Measurements from ENCODE around the gene ULK1.
"Not testable (repeated sequence)": the region's sequence is repeated elsewhere in the genome, so short reads cannot be mapped to it uniquely, and the experiment has no call there.

ULK1 gene

DNA sequence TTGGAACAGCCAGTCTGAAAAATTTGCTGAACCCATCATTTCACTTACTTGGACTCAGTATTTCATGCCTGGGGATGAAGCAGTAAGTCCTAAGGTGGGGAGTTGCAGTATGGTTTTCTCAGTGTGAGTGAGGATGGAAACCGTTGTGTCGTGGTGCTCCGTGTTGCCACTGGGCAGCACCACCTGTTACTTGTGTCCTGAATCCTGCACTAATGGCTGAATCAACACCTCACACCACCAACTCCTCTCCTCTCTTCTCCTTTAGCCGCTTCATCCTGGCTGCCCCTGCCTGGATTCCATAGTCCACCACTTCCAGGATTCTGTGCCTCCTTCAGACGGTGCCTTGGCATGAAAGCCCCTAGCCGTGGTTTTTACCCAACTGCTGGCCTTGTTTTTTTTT is 52.3 kb downstream of the ULK1 start:
- DNase-seq, result no peak

DNA sequence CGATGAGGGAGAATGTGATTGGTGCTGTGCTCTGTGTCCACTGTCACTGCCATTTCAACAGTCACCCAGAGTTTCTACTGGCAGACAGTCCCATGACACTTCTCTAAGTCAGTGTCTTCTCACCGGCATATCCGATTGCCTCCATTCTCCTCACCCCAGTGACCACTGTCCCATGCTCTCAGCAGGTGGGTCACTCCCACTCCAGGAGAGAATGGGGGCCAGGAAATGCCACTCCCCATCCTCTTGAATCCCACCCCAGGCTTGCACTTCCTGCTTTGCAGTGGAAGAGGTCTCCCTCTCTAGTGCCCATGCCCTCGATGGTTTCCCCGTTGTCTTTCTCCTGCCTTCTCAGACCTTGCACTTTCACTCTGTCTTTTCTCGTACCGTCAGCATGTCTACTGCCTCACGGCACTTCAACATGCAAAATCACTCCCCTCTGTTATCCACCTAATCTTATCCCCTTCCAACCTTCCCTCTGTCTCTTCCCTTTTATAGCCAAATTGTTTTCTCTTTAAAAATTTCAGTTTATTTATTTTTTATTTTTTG is 53.1 kb downstream of the ULK1 start:
- DNase-seq, result no peak

DNA sequence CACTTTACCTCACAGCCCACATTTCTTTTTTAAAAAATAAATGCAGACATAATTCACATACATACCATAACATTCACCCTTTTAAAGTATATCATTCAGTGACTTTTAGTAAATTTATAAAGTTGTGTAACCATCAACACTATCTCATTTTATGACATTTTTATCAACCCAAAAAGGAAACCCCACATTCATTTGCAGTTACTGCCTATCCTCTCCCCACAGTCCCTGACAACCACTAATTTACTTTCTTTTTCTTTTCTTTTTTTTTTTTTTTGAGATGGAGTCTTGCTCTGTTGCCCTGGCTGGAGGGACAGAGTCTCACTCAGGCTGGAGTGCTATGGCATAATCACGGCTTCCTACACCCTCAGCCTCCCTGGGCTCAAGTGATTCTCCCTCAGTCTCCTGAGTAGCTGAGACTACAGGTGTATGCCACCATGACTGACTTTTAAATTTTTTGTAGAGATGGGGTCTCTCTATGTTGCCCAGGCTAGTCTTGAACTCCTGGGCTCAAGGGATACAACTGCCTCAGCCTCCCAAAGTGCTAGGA is 53.8 kb downstream of the ULK1 start:
- DNase-seq, result no peak

DNA sequence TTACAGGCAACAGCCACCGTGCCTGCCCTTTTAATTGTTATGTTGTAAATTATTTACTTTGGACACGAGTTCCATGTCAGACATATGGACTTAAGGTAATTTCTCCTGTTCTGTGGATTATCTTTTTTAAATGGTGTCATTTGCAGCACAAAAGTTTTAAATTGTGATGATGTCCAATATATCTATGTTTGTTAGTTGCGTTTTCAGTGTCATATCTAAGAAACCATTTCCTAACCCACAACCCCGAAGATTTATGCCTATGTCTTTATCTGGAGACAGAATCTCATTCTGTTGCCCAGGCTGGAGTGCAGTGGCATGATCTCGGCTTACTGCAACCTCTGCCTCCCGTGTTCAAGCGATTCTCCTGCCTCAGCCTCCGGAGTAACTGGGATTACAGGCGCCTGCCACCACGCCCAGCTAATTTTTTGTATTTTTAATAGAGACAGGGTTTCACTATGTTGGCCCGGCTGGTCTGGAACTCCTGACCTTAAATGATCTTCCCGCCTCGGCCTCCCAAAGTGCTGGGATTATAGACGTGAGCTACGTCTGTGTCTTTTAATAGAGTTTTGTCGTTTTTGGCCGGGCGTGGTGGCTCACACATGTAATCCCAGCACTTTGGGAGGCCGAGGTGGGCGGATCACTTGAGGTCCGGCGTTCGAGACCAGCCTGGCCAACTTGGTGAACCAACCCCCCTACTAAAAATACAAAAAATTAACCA is 54.5 kb downstream of the ULK1 start:
- DNase-seq, result not testable (repeated sequence)

DNA sequence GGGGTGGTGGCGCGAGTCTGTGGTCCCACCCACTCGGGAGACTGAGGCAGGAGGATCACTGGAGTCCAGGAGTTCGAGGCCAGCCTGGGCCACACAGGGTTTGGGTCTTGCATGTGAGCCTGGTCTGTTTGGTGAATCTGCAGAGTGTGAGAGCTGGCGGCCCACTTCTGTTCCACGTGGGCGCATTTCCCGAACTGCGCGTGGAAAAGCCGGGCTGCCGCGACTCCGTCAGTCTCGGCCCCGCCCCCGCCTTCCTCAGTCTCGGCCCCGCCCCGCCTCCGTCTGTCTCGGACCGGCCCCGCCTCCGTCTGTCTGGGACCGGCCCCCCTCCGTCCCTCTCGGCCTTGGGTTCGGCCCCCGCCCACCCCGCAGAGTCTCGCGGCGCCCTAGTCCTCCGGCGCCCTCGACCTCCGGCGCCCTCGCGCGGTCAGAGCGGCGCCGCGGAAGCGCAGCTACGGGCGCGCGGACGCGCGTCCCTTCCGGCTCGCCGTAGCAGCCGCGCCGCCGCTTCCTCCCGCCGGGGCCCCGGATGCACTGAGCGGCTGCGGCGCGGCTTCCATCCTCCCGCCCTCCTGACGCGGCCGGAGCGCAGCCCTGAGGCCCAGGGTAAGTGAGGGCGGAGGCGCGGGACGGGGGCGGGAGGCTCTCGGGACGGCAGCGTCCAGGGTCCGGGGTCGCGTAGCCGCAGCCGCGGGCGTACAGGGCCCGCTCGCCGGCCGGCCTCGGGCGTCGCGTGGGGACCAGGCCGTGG is 55.2 kb downstream of the ULK1 start, which contains the start of gene EP400:
Gene EP400 (plus strand): TSS at position 512 of the 751 bp plus-strand sequence. CDS start 10,678 bp downstream, outside the sequence.
- peak; percentile 91 for DNase-seq

DNA sequence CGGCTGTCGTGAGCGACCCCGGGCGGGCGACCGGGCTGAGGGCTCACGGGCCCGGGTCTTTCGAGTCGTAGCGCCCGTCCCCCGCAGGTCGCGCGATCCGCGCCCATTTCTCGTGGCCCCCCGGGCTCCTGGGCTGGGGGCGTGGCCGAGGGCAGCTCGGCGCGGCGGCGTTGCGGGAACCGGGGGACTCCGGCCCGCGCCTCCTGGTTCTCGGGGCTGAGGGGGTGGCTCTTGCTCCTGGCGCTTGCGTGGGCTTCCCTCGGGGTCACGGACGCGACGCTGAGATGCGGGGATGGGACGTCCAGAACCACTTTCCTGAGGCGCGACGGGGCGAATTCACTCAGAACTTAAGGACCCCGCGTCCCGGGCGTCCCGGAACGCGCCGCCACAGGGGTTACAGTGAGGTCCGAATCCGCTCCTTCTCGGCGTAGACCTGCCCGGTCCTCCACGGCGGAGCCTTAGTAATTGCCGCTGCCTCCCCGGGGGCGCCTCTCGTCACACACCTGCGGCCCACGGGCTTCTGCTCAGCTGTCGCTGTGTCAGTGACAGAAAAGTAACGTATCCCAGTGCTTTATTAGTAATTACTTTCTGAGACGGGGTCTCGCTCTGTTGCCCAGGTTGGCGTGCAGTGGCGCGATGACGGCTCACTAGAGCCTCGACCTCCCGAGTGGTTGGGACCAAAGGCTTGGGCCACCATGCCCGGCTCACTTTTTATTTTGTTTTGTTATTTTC is 55.9 kb downstream of the ULK1 start:
- DNase-seq, result no peak

DNA sequence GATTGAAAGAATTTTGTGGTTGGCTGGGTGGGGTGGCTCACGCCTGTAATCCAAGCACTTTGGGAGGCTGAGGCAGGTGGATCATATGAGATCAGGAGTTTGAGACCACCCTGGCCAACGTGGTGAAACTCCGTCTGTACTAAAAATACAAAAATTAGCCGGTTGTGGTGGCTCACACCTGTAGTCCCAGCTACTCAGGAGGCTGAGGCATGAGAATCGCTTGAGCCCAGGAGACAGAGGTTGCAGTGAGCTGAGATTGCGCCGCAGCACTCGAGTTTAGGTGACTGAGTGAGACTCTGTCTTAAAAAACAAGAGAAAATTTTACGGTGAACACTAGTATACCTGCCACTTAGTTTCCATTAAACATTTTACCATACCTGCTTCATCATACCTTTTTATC is 59.4 kb downstream of the ULK1 start:
- DNase-seq, result not testable (repeated sequence)

DNA sequence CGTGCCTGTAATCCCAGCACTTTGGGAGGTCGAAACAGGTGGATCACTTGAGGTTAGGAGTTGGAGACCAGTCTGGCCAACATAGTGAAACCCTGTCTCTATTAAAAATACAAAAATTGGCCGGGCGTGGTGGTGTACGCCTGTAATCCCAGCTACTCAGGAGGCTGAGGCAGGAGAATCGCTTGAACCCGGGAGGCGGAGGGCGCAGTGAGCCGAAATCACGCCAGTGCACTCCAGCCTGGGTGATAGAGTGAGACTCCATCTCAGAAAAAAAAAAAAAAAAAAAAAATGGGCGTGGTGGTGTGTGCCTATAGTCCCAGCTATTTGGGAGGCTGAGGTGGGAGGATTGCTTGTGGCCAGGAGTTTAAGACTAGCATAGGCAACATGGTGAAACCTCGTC is 60.0 kb downstream of the ULK1 start:
- not testable (repeated sequence) for DNase-seq

DNA sequence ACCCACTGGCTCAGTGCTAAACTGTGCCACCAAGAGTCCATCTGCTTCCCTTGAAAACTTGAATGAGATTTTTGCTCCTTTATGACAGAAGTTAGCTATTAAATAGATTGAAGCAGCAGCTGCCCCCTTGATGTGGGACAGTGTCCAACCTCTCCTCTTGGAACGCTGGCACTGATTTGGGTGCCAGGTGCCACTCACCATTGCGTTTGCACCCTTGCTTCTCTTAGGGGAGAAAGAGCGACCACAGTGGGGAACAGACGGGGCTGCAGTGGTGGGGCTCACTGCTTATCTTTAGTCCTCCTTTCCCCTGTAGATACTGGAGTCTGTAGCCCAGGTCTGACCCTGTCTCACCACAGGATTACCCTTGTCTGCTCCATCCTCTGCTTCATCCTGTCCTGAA is 64.7 kb downstream of the ULK1 start:
- no peak for DNase-seq

DNA sequence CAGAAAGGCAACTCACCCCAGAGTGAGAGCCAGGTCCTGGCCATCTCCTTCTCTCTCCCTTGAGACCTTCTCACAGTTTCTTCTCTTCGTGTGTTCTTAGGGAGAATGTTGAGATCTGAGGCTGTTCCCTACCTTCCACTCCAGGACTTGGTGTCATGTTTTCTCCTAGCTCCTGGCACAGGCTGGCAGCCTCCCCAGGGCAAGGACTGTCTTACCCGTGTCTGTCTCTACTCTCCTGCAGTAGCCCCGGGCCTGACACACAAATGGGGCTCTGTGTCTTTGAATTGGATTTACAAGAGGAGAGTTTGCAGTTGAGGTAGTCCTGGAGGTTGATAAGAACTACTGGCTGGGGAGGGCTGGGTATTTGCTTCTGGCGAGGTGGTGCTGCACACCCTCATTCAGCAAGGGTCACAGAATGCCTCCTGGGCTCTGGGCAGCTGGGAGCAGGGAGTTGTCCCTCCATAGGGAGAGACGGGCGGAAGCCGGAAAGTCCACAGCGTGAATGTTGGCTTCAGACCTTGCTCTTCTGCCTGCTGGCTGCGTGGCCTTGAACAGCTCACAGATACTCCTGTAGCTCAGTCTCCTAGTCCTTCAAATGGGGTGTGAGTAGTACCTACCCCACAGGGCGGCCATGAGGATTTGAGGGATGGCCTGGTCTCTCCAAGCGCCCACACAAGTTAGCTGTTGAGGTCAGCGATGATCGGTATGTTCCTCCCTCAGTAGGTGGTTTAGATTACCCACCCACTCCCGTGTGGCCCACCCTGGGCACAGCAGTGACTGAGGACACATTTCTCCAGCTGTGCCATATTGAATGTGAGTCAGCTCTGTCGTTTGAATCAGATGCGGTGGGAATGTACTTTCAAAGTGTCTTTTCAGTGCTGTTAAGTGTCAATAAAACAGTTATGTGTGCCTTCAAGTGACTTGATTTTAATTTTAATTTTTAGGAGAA is 65.5 kb downstream of the ULK1 start:
- DNase-seq, result no peak

DNA sequence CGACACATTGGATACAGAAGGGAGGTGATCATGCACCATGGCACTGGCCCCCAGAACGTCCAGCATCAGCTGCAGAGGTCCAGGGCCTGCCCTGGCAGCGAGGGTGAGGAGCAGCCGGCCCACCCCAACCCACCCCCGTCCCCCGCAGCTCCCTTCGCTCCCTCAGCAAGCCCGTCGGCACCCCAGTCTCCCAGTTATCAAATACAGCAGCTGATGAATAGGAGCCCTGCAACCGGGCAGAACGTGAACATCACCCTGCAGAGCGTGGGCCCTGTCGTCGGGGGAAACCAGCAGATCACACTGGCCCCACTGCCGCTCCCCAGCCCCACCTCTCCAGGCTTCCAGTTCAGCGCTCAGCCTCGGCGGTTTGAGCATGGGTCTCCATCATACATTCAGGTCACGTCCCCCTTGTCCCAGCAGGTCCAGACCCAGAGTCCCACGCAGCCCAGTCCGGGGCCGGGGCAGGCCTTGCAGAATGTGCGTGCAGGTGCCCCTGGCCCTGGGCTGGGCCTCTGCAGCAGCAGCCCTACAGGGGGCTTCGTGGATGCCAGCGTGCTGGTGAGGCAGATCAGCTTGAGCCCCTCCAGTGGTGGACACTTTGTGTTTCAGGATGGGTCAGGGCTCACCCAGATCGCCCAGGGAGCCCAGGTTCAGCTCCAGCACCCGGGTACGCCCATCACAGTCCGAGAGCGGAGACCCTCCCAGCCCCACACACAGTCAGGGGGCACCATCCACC is 66.3 kb downstream of the ULK1 start:
- DNase-seq, result not testable (repeated sequence)

DNA sequence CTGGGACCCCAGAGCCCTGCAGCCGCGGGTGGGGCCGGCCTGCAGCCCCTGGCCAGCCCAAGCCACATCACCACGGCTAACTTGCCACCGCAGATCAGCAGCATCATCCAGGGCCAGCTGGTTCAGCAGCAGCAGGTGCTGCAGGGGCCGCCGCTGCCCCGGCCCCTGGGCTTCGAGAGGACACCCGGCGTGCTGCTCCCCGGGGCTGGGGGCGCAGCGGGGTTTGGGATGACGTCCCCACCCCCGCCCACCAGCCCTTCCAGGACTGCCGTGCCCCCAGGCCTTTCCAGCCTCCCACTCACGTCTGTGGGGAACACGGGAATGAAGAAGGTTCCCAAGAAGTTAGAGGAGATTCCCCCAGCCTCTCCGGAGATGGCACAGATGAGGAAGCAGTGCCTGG is 66.9 kb downstream of the ULK1 start:
- not testable (repeated sequence) for DNase-seq

DNA sequence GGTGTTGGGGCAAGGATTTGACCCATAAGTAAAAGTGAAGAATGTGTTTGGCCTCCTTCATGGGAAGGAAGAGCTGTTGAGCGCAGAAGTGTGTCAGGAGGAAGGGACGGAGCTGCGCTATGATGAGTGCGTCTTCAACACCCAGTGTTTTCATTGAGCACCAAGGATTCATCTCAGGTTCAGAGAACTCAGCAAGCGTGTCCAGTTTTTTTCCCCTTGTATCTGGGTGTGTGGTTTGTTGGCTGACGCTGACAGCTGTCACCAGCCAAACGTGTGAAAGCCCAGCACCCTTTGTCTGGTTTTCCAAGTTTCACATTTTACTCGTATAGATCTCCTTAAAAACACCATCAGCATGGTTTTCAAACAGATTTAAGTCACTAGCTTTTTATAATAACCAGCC is 67.6 kb downstream of the ULK1 start:
- no peak for DNase-seq

DNA sequence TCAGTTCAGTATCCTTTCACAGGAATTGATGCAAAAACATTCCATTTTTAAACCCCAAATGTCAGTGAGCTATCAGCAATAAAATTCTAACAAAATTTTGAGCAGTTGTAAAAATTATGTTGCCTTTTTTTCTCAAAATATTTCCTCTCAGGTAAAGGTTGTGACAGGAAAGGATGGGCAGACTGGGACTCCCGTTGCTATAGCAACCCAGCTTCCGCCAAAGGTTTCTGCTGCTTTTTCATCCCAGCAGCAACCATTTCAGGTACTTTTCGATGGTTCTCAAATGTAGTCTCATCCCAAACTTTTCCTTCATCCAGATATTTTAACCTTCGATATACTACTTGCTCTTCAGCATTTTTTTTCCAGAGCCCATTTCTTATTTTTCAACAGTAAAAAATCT is 69.0 kb downstream of the ULK1 start:
- no peak for DNase-seq

DNA sequence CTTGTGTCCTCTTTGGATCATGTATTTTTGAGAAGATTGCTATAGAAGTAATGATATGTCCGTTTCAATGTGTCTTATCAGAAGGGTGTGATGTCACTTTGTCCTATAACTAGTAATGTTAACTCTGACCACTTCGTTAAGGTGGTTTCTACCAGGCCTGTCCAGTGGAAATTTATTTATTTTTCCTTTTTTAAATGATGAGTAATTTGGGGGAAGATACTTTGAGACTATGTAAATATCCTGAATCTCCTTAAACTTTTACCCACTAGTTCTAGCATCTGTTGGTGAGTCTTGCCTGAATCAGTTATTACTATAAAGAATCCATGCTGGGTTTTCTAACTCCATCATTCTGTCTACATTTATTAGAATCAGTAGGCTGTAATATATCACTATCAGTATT is 70.7 kb downstream of the ULK1 start:
- DNase-seq, result no peak

DNA sequence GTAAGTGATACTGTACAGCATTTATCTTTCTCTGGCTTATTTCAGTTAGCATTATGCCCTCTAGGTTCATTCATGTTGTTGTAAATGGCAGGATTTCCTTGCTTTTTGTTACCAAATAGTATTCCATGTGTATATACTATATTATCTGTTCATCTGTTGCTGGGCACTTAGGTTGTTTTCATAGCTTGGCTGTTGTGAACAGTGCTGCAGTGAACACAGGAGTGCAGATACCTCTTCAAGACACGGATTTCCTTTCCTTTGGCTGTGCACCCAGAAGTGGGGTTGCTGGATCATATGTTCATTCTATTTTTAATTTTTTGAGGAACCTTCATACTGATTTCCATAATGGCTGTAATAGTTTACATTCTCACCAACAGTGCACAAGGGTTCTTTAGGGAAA is 76.8 kb downstream of the ULK1 start:
- DNase-seq, result no peak

Data from CD4-positive, alpha-beta T cell treated with Interferon gamma for 1 hour (primary cell).